Stimulated activated CD4-positive, alpha-beta T cell treated with anti-CD3 and anti-CD28 coated beads, Interleukin-1b, Interleukin-23, amount 100 ng/mL, for 1 hour (primary cell): ENCODE measurements around the gene AMPD2.

Experiments used
- DNase-seq, 2 donors: peaks; one replicate each; pipeline ENCODE4 v3.0.0-alpha.2; 2020; ENCODE audit warnings: low read depth in 2 of 2

The AMPD2 gene

DNA sequence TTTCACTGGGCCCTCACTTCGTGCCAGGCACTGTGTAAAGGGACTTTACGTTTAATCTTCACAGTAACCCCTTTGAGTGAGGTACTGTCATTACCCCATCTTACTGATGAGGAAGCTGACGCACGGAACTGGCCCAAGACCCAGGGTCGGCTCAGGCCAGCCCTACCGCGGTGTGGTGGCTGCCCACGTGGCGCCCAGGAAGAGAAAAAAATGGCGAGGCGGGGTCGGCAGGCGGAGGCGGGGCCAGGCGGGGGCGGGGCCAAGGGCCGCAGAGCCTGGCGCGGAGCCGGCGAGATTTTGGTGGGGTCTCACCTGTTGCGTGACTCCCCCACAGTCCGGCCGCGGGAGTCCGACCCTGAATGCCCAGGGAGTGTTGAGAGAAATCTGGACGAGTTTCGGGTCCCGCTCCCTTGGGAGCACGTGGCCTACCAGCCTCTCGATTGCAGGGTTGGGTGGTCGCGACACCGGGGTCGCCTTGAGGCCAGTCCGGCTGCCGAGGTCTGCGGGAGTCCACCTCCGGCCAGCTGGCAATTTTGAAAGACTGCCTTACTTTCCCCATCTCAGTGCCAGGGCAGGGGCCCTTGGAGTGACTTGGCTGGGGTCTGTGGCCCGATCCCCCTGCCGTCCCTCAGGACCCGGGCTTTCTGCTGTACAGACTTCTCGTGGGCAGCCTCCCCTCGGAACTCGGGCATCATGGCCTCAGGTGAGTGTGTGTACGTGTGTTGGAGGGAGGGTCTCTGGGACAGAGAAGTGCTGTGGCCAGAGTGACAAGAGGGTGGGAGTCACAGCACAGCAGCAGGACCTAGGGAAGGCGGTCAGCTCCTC, at the start of gene AMPD2, which contains the start of gene GNAT2:
TSS of gene AMPD2 (plus strand) at position 262 of the 825 bp plus-strand sequence. CDS start 1,339 bp downstream, outside the sequence.
TSS of gene GNAT2 (minus strand) at position 41 of the 825 bp plus-strand sequence. CDS start 6,746 bp downstream, outside the sequence.
- peak; percentile 20 to 53 for DNase-seq

DNA sequence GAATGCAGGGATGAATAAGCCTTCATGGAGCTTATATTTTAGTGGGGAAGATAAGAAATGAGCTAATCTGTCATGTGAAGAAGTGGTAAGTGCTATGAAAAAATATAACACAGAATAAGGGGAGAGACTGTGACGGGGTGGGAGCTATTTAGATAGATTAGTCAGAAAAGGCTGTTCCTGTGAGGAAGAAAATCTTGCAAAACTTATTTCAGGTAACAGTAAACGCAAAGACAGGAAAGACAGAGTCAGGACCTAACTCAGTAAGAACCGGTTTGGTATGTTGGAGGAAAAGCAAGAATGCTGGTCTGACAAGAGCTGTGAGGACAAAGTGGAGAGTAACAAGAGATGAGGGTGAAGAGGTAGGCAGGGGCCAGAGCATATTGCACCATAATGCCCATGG, 49.2 kb upstream of the AMPD2 start:
- no peak for DNase-seq

DNA sequence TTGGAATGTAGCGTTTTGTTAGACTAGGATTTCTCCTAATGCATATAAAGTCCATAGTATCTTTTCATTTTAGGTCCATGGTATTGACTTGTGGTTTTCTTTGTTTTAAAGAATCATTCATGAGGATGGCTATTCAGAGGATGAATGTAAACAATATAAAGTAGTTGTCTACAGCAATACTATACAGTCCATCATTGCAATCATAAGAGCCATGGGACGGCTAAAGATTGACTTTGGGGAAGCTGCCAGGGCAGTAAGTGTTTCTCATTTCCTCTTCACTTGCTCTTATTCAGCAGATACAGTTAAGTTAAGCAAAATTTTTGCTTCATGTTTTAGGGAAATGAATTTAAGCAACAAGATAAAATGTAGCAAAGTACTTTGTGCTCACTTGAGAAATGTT, 45.9 kb upstream of the AMPD2 start:
- DNase-seq, result no peak

DNA sequence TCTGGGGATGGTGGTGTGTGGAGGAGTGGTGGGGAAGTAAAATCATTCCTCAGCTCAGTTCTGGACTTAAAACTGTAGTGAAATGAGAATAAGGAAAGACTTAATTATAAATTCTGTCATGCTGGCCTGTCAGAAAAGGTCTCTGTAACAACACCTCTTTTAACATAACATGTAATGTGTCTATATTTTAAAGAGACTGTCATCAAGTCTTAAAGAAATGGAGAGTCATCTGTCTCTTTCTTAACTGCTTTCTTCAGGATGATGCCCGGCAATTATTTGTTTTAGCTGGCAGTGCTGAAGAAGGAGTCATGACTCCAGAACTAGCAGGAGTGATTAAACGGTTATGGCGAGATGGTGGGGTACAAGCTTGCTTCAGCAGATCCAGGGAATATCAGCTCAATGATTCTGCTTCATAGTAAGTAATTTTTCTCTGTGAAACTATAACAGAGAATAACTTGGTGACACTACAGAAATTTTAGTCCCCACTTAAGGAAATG, 40.6 kb upstream of the AMPD2 start:
- no peak for DNase-seq

DNA sequence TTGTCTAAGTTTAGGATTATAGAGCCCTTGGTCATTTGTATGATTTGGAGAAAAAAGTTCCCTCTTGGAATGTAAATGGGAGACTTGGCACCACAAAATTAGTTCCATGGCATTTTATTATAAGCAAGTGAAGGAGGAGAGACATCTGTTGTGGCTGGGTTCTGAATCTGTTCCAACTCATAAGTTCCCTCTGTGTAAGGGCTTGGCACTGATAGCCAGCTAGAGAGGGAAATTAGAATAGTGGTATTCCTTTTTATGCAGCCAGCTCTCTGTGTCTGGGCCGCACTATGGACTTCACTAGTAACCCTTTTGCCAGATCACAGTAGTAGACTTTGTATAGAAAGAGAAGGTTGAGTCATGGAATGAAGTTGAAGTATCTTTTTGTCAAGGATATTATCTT, 40.1 kb upstream of the AMPD2 start:
- no peak for DNase-seq

DNA sequence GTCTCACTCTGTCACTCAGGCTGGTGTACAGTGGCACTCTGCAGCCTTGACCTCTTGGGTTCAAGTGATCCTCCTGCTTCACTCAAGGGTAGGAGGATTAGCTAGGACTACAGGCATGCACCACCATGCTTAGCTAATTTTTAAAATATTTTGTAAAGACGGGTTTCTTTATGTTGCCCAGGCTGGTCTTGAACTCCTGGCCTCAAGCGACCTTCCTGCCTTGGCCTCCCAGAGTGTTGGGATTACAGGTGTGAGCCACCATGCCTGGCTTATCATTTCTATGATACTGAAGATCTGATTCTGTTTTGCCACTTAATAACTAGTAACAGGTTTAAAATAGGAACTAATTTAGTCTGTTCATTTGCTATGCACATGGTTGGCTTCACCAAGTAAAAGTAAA, 37.6 kb upstream of the AMPD2 start:
- DNase-seq, result no peak

DNA sequence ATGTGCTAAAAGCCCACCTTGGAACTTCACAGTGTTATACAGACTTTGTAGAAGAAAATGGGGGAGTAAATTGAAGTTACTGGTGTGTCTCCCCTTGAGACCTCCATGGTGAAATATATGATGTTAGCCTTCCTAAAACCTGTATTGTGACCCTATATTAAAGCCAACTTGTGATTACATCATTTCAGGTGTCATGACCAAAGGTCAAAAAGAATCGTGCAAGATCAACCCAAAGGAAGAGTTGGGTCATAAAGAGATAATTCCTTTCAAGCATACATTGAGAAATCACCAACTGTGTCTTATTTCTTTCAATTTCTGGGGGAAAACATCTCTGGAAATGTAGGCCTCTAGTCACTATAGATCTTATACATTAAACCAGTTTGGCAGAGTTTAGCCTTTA, 34.9 kb upstream of the AMPD2 start:
- no peak for DNase-seq

DNA sequence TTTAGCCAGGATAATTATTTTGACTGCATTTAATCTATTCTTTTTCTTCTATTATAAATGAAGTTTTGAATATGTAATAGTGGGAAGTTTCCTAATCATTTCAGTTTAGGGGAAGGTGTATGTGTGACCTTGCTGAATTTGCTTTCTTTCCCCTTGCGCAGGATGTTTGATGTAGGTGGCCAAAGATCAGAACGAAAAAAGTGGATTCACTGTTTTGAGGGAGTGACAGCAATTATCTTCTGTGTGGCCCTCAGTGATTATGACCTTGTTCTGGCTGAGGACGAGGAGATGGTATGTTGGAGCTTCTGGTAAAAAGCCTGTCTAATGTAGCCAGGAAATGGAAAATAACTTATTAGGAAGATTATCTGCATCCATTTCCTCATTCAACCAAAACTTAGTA, 33.6 kb upstream of the AMPD2 start:
- no peak for DNase-seq

DNA sequence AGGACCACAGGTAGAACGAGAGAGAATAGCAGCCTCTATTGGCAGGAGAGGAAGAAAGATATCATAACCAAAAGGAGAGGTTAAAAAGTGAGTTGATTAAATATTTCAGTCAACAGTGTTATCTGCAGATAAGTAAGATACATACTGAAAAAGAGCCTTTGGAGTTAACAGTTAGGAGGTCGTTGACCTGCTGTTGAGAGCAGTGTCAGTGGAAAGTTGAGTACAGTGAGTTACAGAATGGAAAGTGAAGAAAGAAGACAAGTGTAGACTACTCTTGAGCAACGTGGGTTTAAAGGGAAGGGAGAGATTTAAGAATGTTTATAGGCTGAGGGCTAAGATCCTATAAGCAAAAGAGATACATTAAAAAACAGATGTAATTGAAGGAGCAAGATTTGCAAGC, 30.5 kb upstream of the AMPD2 start:
- DNase-seq, result no peak

DNA sequence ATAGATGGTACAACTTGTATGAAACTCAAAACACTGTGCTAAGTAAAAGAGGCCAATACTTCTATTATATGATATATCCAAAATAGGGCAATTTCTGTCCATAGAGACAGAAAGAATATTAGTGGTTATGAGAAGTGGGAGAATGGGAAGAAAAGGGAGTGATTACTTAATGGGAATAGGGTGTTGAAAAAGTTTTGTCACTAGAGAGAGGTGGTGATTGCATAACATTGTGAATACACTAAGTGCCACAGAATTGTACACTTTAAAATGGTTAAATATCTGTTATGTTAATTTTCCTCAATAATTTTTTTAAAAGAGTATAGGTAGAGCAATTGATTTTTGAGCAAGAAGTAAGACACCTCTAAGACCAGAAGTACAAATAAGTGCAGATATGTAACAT, 30.0 kb upstream of the AMPD2 start:
- DNase-seq, result no peak

DNA sequence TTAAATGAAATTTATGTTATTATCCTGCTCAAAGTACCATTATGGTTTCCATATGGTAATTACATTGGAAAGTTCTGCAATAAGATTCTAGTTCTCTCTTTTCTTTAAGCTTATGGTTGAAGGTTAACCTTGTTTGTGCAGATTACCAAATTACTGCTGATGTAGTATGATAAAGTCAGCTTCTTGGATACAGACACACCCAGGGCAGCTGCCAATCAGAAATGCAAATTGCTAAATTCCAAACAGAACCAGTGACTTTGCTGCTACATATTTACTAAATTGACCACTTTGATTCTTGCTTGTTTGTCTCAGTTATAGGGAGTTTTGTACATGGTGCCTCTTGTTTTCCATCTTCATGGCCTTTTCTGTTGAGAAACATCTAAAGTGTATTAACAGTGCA, 26.7 kb upstream of the AMPD2 start:
- no peak for DNase-seq

DNA sequence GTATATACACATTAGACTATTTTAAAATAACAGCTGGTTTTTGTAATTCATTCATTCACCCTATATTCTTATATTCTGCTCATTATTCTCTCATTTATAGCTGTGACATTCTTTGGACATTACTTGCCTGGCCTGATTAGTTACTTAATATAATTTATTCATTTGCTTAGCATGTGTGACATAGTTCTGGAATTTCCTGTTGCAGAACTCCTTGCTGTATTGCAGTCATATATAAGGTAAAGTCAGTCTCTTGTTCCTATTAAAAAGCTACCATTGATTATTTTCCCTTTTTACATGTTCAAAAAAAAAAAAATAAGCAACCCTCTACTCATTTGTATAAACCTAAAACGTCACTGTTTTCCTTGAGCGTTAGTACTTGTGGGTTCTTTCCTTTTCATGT, 24.1 kb upstream of the AMPD2 start:
- no peak for DNase-seq

DNA sequence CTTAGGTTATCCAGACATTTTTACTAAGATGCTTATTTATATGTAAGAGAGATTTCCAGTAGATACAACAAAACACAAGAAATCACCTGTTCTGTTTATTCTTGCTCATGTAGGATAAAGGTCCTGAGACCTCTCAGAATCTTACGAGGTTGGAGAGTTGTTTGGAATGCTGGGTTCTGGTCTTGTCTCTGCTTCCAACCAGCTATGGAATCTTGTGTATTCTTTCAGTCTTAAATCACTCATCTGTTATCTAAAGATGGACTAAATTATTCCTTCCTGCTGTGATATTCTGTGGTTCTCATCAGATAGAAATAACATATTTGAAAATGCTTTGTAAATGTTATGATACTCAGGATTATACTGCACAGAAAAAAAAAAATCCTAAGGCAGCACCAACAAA, 21.5 kb upstream of the AMPD2 start:
- no peak for DNase-seq

DNA sequence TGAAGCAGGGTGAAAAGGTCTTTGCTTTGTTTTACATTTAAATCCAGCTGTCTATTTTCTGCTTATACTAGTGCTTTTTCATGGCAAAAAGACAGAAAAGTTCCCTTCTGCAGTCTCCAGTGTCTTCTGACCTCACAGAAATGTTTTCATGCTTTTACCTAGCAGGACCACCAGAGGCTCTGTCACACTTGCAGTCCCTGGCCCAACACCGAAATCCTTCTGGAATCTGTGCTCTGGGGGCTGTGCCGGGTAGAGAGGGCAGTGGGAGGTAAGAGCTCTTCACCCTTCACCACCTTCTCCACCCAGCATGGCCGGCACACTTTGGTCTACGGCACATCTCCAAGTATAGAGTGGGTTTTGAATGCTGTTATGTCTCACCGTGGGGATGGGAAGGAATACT, 21.0 kb upstream of the AMPD2 start:
- DNase-seq, result no peak

DNA sequence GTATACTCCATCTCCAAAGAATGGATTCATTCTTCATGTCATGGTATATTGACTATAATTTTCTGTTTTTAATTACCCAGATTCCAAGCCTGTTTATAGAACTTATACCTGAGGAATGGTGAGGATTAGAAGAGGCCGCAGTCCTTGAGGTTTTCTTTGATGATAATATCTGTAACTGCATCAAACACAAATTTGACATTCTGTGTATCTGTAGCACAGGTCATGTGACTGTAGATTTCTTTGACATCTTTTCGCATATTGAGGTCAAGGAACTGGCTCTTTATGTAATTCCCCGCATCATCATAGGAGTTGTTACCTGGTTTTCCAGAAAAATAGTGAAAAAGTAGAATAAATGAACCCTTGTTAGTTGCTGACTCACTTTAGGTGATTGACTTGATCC, 16.4 kb upstream of the AMPD2 start:
- DNase-seq, result no peak

DNA sequence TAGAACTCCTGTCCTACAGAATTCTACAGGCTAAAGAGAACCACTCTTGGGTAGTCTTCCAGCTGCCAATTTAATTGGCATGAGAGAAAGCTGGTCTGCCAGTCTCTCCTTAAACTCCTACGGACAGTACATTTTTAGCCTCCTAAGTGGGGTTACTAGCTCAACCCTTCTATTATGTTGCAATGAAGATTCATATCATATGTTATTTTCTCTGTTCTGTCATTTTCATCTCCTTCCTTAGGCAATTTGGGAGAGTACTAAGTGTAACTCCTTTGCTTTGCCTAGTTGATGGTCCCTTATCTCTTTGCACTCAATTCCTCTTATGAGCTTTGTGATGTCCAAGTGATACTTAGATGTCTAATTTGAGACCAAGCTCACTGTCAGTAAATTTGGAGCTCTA, 14.3 kb upstream of the AMPD2 start:
- no peak for DNase-seq

DNA sequence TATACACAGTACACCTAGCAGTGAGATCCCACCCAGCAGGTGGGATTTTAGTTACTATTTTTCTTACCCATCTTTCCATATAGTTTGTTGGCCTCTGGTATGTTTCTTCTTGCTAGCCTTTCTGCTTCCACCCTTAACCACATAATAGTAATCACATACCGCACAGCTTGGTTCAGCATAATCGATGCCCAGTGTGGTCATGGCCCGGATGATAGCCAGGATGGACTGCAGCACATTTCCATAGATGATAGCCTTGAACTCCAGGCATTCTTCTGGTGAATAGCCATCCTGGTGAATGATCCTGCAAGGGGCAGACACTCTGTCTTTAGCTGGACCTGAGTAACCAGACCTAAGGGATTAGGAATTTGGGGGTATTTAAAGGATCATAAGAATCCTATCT, 9.8 kb upstream of the AMPD2 start:
- no peak for DNase-seq

DNA sequence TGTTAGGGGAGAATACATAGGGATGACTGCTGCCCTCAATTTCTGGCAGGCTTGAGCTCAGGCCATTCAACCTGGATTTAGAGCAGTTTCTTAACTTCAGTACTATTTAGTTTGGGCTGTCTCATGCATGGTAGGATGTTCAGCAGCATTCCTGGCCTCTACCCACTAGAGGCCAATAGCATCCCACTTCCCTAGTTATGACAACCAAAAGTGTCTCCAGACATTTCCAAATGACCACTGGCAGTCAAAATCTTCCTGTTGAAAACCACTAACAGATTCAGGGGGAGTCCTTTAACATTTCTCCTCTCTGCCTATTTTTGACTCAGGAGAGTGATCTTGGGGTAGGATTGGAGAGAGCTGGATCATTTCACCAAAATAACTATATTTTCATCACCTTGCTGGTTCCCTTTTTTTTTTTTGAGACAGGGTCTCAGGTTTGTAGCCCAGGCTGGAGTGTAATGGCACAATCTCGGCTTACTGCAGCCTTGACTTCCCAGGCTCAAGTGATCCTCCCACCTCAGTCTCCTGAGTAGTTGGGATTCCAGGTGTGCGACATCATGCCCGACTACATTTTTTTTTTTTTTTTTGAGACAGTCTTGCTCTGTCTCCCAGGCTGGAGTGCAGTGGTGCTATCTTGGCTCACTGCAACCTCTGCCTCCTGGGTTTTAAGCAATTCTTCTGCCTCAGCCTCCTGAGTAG, 8.9 kb upstream of the AMPD2 start:
- DNase-seq, result no peak

DNA sequence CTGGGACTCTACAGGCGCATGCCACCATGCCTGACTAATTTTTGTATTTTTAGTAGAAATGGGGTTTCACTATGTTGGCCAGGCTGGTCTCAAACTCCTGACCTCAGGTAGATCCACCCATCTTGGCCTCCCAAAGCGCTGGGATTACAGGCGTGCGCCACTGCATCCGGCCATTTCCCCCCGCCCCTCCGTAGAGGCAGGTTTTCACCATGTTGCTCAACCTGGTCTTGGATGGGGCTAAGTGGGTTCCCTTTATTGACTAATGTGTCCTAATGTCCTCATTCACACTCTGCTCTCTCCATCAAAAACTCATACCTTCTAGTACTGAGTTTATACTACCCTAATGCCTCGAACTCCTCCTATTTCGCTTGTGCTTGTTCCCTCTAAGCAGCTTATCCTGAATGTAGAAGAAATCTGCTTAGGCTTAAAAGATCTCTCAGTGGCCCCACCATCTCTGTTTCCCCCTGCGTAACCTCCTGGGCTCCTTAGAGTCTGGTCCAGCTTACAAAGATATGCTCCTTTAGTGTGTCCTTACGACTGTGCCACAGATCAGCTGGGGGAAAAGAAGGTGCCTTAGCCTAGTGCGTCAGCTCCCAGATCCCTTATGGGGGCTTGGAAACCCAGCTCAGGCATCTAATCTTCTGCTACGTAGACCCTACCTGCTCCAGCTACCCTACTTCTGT, 8.2 kb upstream of the AMPD2 start:
- DNase-seq, result no peak

DNA sequence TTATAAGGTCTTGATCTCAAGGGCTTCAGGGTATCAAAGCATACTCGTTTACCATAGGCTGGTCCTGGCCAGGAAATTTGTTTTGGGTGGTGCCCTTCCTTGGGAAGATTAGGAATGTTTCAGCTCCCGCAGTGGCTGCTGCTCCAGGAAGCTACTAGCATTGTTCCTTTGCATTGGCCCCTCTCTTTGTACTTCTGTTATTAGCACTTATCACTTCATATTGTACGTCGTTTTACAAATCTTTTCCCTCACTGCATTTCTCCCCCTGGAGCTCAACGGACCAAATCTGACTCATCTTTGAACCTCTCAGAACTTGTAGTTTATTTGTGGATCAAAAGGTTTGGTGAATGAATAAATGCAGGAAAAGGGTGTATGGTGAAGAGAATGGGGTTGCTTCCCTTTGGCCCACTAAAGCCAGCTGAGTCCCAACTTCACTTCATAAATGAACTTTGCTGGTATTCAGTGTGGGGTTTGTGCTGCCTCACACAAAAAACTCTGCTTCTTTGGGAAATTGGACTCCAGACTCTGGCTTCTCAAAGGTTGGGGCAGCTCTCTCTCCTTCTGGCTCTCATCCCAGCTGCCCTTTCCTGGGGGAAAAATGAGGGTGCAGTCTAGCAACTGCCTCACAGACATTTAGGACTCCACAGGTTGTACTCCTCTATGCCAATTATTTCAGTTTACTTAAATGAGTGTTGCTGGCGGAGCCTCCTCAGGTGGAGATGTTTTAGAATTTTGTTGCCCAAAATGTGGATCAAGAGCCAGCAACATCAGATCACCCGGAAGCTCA, 6.1 kb upstream of the AMPD2 start:
- DNase-seq, result no peak

DNA sequence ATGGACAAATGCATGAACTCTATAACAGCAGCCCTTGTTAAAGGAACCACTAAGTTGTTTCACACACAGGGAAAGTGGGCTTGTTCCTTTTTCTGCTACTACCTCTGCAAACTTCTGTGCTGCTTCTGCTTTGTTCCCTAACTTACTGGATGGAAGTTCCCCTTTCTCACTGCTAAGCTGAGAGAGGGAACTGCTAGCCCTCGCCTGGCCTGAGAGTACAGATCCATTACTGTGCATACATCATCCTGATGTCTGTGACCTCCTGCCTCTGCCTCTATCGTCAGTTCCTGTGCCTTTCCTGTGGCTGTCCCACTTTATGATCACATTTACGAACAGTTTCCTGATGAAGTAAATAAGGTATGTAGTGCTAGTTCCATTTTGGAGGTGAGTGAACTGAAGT, 3.8 kb upstream of the AMPD2 start:
- DNase-seq, result no peak

DNA sequence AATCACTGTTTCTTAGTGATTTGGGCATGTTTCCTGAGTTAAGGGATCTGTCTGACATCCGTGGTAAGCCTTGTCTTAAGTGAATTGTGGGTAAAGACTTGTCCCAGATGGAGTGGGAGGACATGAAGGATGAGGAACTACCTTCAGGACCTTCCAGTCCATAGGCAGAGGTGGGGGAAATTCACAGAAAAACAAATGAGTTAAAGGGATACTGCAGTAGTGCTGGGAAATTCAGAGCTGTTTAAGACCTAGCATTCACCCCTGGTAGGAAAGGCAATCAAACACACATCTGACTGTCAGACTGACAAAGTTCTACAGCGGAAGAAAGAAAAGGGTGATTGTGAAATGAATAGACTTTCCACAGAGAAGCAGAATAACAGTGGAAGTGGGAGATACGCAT, 3.2 kb upstream of the AMPD2 start:
- DNase-seq, result no peak
